CD4-positive, CD25-positive, alpha-beta regulatory T cell (primary cell): ENCODE data around the gene ZNF813. TPM values are rescaled to one million over a fixed set of nuclear protein-coding genes. Genes with fewer than 3 reads are reported as not detected.
A peak's percentile ranks its signal among the peaks of the same experiment; 100 is the strongest.
"Not testable (repeated sequence)": the region's sequence is repeated elsewhere in the genome, so short reads cannot be mapped to it uniquely, and the experiment has no call there.

Experiments used
- ATAC-seq, 2 donors: fragments of 150-1000 bp; cut with Tn5 transposase; one replicate each; pipeline ENCODE4 v1.10.0; 2021; ENCODE audit warnings: low read depth in 2 of 2, moderate number of reproducible peaks in 2 of 2, moderate library complexity in 1 of 2
- DNase-seq, 3 donors: peaks; one replicate each; pipeline versions ENCODE4 v3.0.0 to v3.0.0-alpha.2; 2012 to 2022; ENCODE audit warnings: mixed read lengths in 1 of 3
- H3K27ac ChIP-seq: one replicate; pipeline ENCODE4 v1.7.0; 2013; ENCODE audit warnings: mild to moderate bottlenecking, low read length; ENCODE audit not compliant: insufficient read depth, poor library complexity, severe bottlenecking
- H3K27me3 ChIP-seq: one replicate; pipeline ENCODE4 v1.7.0; 2013; ENCODE audit warnings: low read length; ENCODE audit not compliant: control insufficient read depth, insufficient read depth
- H3K36me3 ChIP-seq: one replicate; pipeline ENCODE4 v1.7.0; 2013; ENCODE audit warnings: mild to moderate bottlenecking, low read length, moderate library complexity; ENCODE audit not compliant: control insufficient read depth, insufficient read depth
- H3K4me1 ChIP-seq: 2 replicates; pipeline ENCODE4 v1.7.0; 2013; ENCODE audit warnings: mild to moderate bottlenecking, low read length; ENCODE audit not compliant: insufficient read depth, control insufficient read depth, poor library complexity, severe bottlenecking
- H3K4me3 ChIP-seq: one replicate; pipeline ENCODE4 v1.7.0; 2013; ENCODE audit warnings: low read depth, mild to moderate bottlenecking, low read length, moderate library complexity
- H3K9me3 ChIP-seq, 2 experiments: 1 replicate in 1 of 2; 2 replicates in 1 of 2; pipeline ENCODE4 v1.7.0; 2013; ENCODE audit warnings: low read length in 2 of 2, mild to moderate bottlenecking in 1 of 2, moderate library complexity in 1 of 2; ENCODE audit not compliant: control insufficient read depth in 2 of 2
- H3K27ac Mint-ChIP-seq, 3 donors: one replicate each; pipeline ENCODE4 v1.8.0; 2020 to 2022; ENCODE audit warnings: mild to moderate bottlenecking in 3 of 3, mixed read lengths in 3 of 3, moderate library complexity in 2 of 3
- H3K27me3 Mint-ChIP-seq: one replicate; pipeline ENCODE4 v1.8.0; 2022; ENCODE audit warnings: mild to moderate bottlenecking, mixed read lengths
- H3K36me3 Mint-ChIP-seq: one replicate; pipeline ENCODE4 v1.8.0; 2020; ENCODE audit warnings: mixed read lengths
- H3K4me1 Mint-ChIP-seq, 4 donors: one replicate each; pipeline ENCODE4 v1.8.0; 2020 to 2022; ENCODE audit warnings: mixed read lengths in 4 of 4, mild to moderate bottlenecking in 1 of 4
- H3K4me3 Mint-ChIP-seq, 4 donors: one replicate each; pipeline ENCODE4 v1.8.0; 2020 to 2022; ENCODE audit warnings: mild to moderate bottlenecking in 4 of 4, mixed read lengths in 4 of 4, moderate library complexity in 3 of 4
- H3K9me3 Mint-ChIP-seq, 7 donors: one replicate each; pipeline ENCODE4 v1.8.0; 2020 to 2022; ENCODE audit warnings: mixed read lengths in 7 of 7, mild to moderate bottlenecking in 3 of 7, moderate library complexity in 2 of 7
- polyA plus RNA-seq, 4 donors: library from polyadenylated mRNA; unstranded; fragments of 300-500 nt; fragmentation: Illumina TruSeq; gene quantifications; one replicate each; pipeline ENCODE4 v1.2.3, GENCODE V29; 2021
- total RNA-seq: library from RNA; stranded (reverse); gene quantifications from one replicate; pipeline ENCODE4 v1.2.3, GENCODE V29; 2022

ZNF813 gene
- total and polyA plus RNA-seq, 5 donors from 2014 or later: 1.7 to 4.2 (median 2.4) TPM

- Histone ChIP-seq H3K4me3 (peak overlapping the region; percentile 88), H3K9me3 (peaks cover 5 to 21% of the 10 kb centered on the region in 2 experiments), H3K36me3 (peaks cover 32% of the 10 kb centered on the region), H3K4me1 (peaks cover 20% of the 10 kb centered on the region), H3K27ac (peak overlapping the region; percentile 81), H3K27me3 (no peaks in the 10 kb centered on the region)
- Mint-ChIP-seq H3K27ac (peak overlapping the region; percentile 97 to 98 (median 98)), H3K4me1 (peaks cover 10 to 47% (median 21%) of the 10 kb centered on the region in 4 donors), H3K27me3 (no peaks in the 10 kb centered on the region), H3K36me3 (peaks cover 39% of the 10 kb centered on the region), H3K9me3 (peaks cover 0 to 12% (median 4%) of the 10 kb centered on the region in 7 donors), H3K4me3 (peak overlapping the region; percentile 96 to 99 (median 97))
- ATAC-seq (peak; percentile 22 to 29), DNase-seq (peak in 2 of 3 donors; percentile 4 to 35)
Measured at GRCh38 chr19:53432088-53432661, 35.4 kb upstream of the ZNF813 start.

- H3K36me3 ChIP-seq: peaks cover 54% of the 10 kb centered on the region
- H3K9me3 Mint-ChIP-seq: peaks cover 0 to 73% (median 32%) of the 10 kb centered on the region in 7 donors
- not testable (repeated sequence) for H3K27ac ChIP-seq, DNase-seq, H3K4me1 Mint-ChIP-seq, H3K27ac Mint-ChIP-seq, H3K27me3 ChIP-seq, H3K4me3 ChIP-seq, ATAC-seq, H3K27me3 Mint-ChIP-seq, H3K4me1 ChIP-seq
- peak overlapping the region in 2 of 4 donors; percentile 12 to 38 for H3K4me3 Mint-ChIP-seq
- H3K36me3 Mint-ChIP-seq: peaks cover 59% of the 10 kb centered on the region
- H3K9me3 ChIP-seq: peaks cover 35 to 71% of the 10 kb centered on the region in 2 experiments
Measured at GRCh38 chr19:53443809-53444208, 23.7 kb upstream of the ZNF813 start.

- H3K36me3 Mint-ChIP-seq: peaks cover 60% of the 10 kb centered on the region
- H3K27ac ChIP-seq, H3K4me3 ChIP-seq, H3K4me3 Mint-ChIP-seq, ATAC-seq, H3K4me1 Mint-ChIP-seq, H3K4me1 ChIP-seq, DNase-seq, H3K27ac Mint-ChIP-seq, H3K27me3 ChIP-seq, H3K27me3 Mint-ChIP-seq: not testable (repeated sequence)
- Histone ChIP-seq H3K36me3 (peaks cover 57% of the 10 kb centered on the region), H3K9me3 (peaks cover 32 to 67% of the 10 kb centered on the region in 2 experiments)
- H3K9me3 Mint-ChIP-seq: peaks cover 0 to 72% (median 29%) of the 10 kb centered on the region in 7 donors
Measured at GRCh38 chr19:53447196-53447595, 20.3 kb upstream of the ZNF813 start.

GRCh38 chr19:53455828-53456227, 11.7 kb upstream of the ZNF813 start:
- DNase-seq: no peak
- Mint-ChIP-seq H3K4me3 (no peak overlapping the region), H3K36me3 (peaks cover 54% of the 10 kb centered on the region), H3K4me1 (no peaks in the 10 kb centered on the region), H3K9me3 (peaks cover 0 to 89% (median 42%) of the 10 kb centered on the region in 7 donors), H3K27me3 (no peaks in the 10 kb centered on the region), H3K27ac (no peak overlapping the region)
- no peaks in the 10 kb centered on the region for H3K27me3 ChIP-seq
- H3K4me3 ChIP-seq: no peak overlapping the region
- peaks cover 44% of the 10 kb centered on the region for H3K36me3 ChIP-seq
- ATAC-seq: no peak
- H3K9me3 ChIP-seq: peaks cover 76 to 98% of the 10 kb centered on the region in 2 experiments
- H3K27ac ChIP-seq: no peak overlapping the region
- no peaks in the 10 kb centered on the region for H3K4me1 ChIP-seq

- not testable (repeated sequence) for H3K4me1 Mint-ChIP-seq, H3K27ac Mint-ChIP-seq, H3K27me3 ChIP-seq, H3K27ac ChIP-seq, H3K4me1 ChIP-seq, DNase-seq, H3K36me3 ChIP-seq, H3K27me3 Mint-ChIP-seq, H3K4me3 Mint-ChIP-seq, H3K4me3 ChIP-seq, ATAC-seq
- Mint-ChIP-seq H3K9me3 (peaks cover 0 to 75% (median 45%) of the 10 kb centered on the region in 7 donors), H3K36me3 (peaks cover 30% of the 10 kb centered on the region)
- H3K9me3 ChIP-seq: peaks cover 52 to 72% of the 10 kb centered on the region in 2 experiments
Measured at GRCh38 chr19:53460131-53460721, 7.3 kb upstream of the ZNF813 start.

GRCh38 chr19:53461866-53462265, 5.7 kb upstream of the ZNF813 start:
- peaks cover 35 to 56% of the 10 kb centered on the region in 2 experiments for H3K9me3 ChIP-seq
- H3K4me3 Mint-ChIP-seq: no peak overlapping the region

GRCh38 chr19:53462861-53463260, 4.7 kb upstream of the ZNF813 start:
- Histone ChIP-seq H3K4me1 (peaks cover 12% of the 10 kb centered on the region), H3K9me3 (peaks cover 29 to 46% of the 10 kb centered on the region in 2 experiments), H3K36me3 (no peaks in the 10 kb centered on the region), H3K27me3 (no peaks in the 10 kb centered on the region), H3K4me3 (no peak overlapping the region), H3K27ac (no peak overlapping the region)
- ATAC-seq (no peak), DNase-seq (no peak)
- H3K9me3 Mint-ChIP-seq: peaks cover 0 to 51% (median 27%) of the 10 kb centered on the region in 7 donors
- peaks cover 2 to 16% (median 6%) of the 10 kb centered on the region in 4 donors for H3K4me1 Mint-ChIP-seq
- H3K4me3 Mint-ChIP-seq: peak overlapping the region in 1 of 4 donors; percentile 21
- H3K36me3 Mint-ChIP-seq: peaks cover 11% of the 10 kb centered on the region
- H3K27me3 Mint-ChIP-seq: peaks cover 7% of the 10 kb centered on the region
- H3K27ac Mint-ChIP-seq: no peak overlapping the region

More at GRCh38 chr19:53461866-53462265, 5.7 kb upstream of the ZNF813 start:
- H3K27me3 ChIP-seq: no peaks in the 10 kb centered on the region
- peaks cover 0 to 9% (median under 1%) of the 10 kb centered on the region in 4 donors for H3K4me1 Mint-ChIP-seq
- no peak overlapping the region for H3K4me3 ChIP-seq
- no peak overlapping the region for H3K27ac Mint-ChIP-seq
- H3K9me3 Mint-ChIP-seq: peaks cover 0 to 59% (median 30%) of the 10 kb centered on the region in 7 donors
- H3K27me3 Mint-ChIP-seq: peaks cover 7% of the 10 kb centered on the region
- no peak for ATAC-seq
- H3K36me3 ChIP-seq: no peaks in the 10 kb centered on the region
- H3K4me1 ChIP-seq: peaks cover 3% of the 10 kb centered on the region
- peaks cover 15% of the 10 kb centered on the region for H3K36me3 Mint-ChIP-seq
- DNase-seq: no peak
- no peak overlapping the region for H3K27ac ChIP-seq
